HepG2 (cell line): ENCODE measurements around the gene IRAK2. TPM values are rescaled to one million over a fixed set of nuclear protein-coding genes. Genes with fewer than 3 reads are reported as not detected.

ENCODE experiments used
- CEBPG ChIP-seq: IDR thresholded peaks from 2 replicates; pipeline ENCODE4 v1.6.1; 2016
- EZH2 ChIP-seq: conservative IDR thresholded peaks from 2 replicates; pipeline ENCODE4 v1.6.1; 2012; ENCODE audit warnings: mild to moderate bottlenecking, low read depth, low read length, moderate library complexity
- GZF1 ChIP-seq: sonication (generic); formaldehyde crosslinking; IDR thresholded peaks from 2 replicates; pipeline ENCODE4 v1.5.1; 2020; ENCODE audit warnings: mild to moderate bottlenecking, missing genetic modification reagents
- HOXA5 ChIP-seq: sonication (generic); formaldehyde crosslinking; IDR thresholded peaks from 2 replicates; pipeline ENCODE4 v1.4.0; 2020; ENCODE audit warnings: missing genetic modification reagents
- MXD1 ChIP-seq: sonication (generic); formaldehyde crosslinking; IDR thresholded peaks from 2 replicates; pipeline ENCODE4 v1.4.0; 2020; ENCODE audit warnings: mild to moderate bottlenecking, missing genetic modification reagents
- NFKB2 ChIP-seq: sonication (generic); formaldehyde crosslinking; IDR thresholded peaks from 2 replicates; pipeline ENCODE4 v1.4.0; 2020; ENCODE audit warnings: missing genetic modification reagents, borderline replicate concordance
- NR1H2 ChIP-seq: sonication (generic); formaldehyde crosslinking; IDR thresholded peaks from 2 replicates; pipeline ENCODE4 v1.8.1; 2022; ENCODE audit warnings: low read depth, missing genetic modification reagents, borderline replicate concordance
- NR2F1 ChIP-seq, 2 experiments: fragments of 450-650 bp in 1 of 2; formaldehyde crosslinking in 1 of 2; IDR thresholded peaks; 2 replicates each; pipeline versions ENCODE4 v1.5.0 to v1.6.1; 2016 to 2020; ENCODE audit warnings: mild to moderate bottlenecking in 1 of 2, missing compliant biosample characterization in 1 of 2, missing genetic modification reagents in 1 of 2, moderate library complexity in 1 of 2
- RAD51 ChIP-seq: fragments of 450-650 bp; IDR thresholded peaks from 2 replicates; pipeline ENCODE4 v1.6.1; 2016; ENCODE audit warnings: borderline replicate concordance
- RFX3 ChIP-seq: IDR thresholded peaks from 2 replicates; pipeline ENCODE4 v1.6.1; 2016; ENCODE audit warnings: missing biosample characterization, missing genetic modification reagents
- RXRB ChIP-seq: IDR thresholded peaks from 2 replicates; pipeline ENCODE4 v1.6.1; 2016; ENCODE audit warnings: borderline replicate concordance, missing genetic modification reagents, missing compliant biosample characterization
- SALL1 ChIP-seq: sonication (generic); formaldehyde crosslinking; IDR thresholded peaks from 2 replicates; pipeline ENCODE4 v1.8.0; 2022; ENCODE audit warnings: mild to moderate bottlenecking, missing genetic modification reagents
- SATB2 ChIP-seq: sonication (generic); formaldehyde crosslinking; IDR thresholded peaks from 2 replicates; pipeline ENCODE4 v1.5.0; 2020; ENCODE audit warnings: missing genetic modification reagents
- ZNF235 ChIP-seq: sonication (generic); formaldehyde crosslinking; IDR thresholded peaks from 2 replicates; pipeline ENCODE4 v1.8.1; 2023; ENCODE audit warnings: mild to moderate bottlenecking, missing genetic modification reagents, borderline replicate concordance
- ZNF253 ChIP-seq: sonication (generic); formaldehyde crosslinking; IDR thresholded peaks from 2 replicates; pipeline ENCODE4 v1.8.0; 2022; ENCODE audit warnings: mild to moderate bottlenecking, missing genetic modification reagents, borderline replicate concordance
- ZNF333 ChIP-seq: sonication (generic); formaldehyde crosslinking; IDR thresholded peaks from 2 replicates; pipeline ENCODE4 v1.4.0; 2020; ENCODE audit warnings: mild to moderate bottlenecking, missing genetic modification reagents, borderline replicate concordance
- ZNF34 ChIP-seq: sonication (generic); formaldehyde crosslinking; IDR thresholded peaks from 2 replicates; pipeline ENCODE4 v1.4.0; 2020; ENCODE audit warnings: mild to moderate bottlenecking, missing genetic modification reagents, borderline replicate concordance
- ZNF460 ChIP-seq: sonication (generic); formaldehyde crosslinking; IDR thresholded peaks from 2 replicates; pipeline ENCODE4 v1.5.1; 2020; ENCODE audit warnings: missing genetic modification reagents, mild to moderate bottlenecking, borderline replicate concordance
- ZNF691 ChIP-seq: sonication (generic); formaldehyde crosslinking; IDR thresholded peaks from 2 replicates; pipeline ENCODE4 v1.4.0; 2020; ENCODE audit warnings: missing genetic modification reagents, low read depth, mild to moderate bottlenecking, borderline replicate concordance
- ZNF740 ChIP-seq: sonication (generic); formaldehyde crosslinking; IDR thresholded peaks from 2 replicates; pipeline ENCODE4 v1.4.0; 2020; ENCODE audit warnings: missing genetic modification reagents
- ZNF782 ChIP-seq: sonication (generic); formaldehyde crosslinking; IDR thresholded peaks from 2 replicates; pipeline ENCODE4 v1.4.0; 2020; ENCODE audit warnings: missing genetic modification reagents, mild to moderate bottlenecking, borderline replicate concordance
- polyA plus RNA-seq, 8 experiments: library from polyadenylated mRNA; depleted of rRNA in 3 of 8; stranded (reverse) in 7 of 8; unstranded in 1 of 8; fragments of >200 nt; fragmentation: Illumina TruSeq in 4 of 8; extraction: Trizol in 4 of 8; gene quantifications; 2 replicates each; pipeline versions ENCODE4 v1.2.1 to v1.2.3, GENCODE V29; 2011 to 2016; ENCODE audit warnings: low read depth in 4 of 8, missing spikeins in 1 of 8, mixed read lengths in 1 of 8; ENCODE audit not compliant: insufficient read depth in 1 of 8
- total RNA-seq, 5 experiments: library from RNA; depleted of rRNA; stranded (reverse); fragments of >200 nt; fragmentation: Illumina TruSeq; extraction: Trizol; gene quantifications; 2 replicates each; pipeline ENCODE4 v1.2.3, GENCODE V29; 2016; ENCODE audit warnings: low read depth in 1 of 5
- TF ChIP-seq, protein P1 (sequence below): sonication (generic); formaldehyde crosslinking; conservative IDR thresholded peaks from 2 replicates; pipeline ENCODE4 v1.8.0; 2022; ENCODE audit warnings: mild to moderate bottlenecking, moderate library complexity, missing genetic modification reagents
- TF ChIP-seq, protein P2 (sequence below): sonication (generic); formaldehyde crosslinking; conservative IDR thresholded peaks from 2 replicates; pipeline ENCODE4 v1.4.0; 2020; ENCODE audit warnings: missing genetic modification reagents
- TF ChIP-seq, protein P3 (sequence below): sonication (generic); formaldehyde crosslinking; IDR thresholded peaks from 2 replicates; pipeline ENCODE4 v1.4.0; 2020; ENCODE audit warnings: missing genetic modification reagents

Gene IRAK2
- total and polyA plus RNA-seq, 2 of the 13 experiments (the other 11 are each of a cell fraction or from before 2014, with no cell fraction given), result 13.1 to 23.3 TPM

DNA sequence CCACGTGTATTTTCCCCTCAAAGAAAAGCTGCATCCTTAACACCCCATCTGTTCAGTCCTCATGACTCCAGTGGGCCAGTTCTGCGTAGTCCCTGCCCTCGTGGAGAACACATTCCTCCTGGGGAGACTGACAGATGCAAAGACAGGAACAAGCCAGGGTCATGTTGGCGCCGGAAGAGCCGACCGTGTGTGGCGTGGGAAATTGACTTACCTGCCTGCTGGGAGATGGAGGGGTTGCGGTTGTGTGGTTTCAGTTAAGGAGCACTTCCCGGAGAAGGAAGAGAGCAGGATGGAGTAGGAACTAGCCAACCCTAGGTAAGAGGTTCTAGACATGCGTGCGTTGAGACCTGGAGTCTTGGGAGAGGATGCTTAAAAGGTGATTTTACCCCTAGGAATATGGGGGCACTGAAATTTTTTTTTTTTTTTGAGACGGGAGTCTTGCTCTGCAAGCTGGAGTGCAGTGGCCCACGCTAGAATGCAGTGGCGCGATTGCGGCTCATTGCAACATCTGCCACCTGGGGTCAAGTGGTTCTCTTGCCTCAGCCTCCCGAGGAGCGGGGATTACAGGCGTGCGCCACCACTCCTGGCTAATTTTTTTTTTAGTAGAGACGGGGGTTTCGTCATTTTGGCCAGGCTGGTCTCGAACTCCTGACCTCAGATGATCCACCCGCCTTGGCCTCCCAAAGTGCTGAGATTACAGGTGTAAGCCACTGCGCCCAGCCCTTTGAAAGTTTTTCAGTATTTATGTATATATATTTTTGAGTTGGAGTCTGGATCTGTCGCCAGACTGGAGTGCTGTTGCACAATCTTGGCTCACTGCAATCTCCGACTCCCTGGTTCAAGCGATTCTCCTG lies 21.8 kb upstream of the IRAK2 start (continued):
- TF ChIP-seq, protein P1, sequence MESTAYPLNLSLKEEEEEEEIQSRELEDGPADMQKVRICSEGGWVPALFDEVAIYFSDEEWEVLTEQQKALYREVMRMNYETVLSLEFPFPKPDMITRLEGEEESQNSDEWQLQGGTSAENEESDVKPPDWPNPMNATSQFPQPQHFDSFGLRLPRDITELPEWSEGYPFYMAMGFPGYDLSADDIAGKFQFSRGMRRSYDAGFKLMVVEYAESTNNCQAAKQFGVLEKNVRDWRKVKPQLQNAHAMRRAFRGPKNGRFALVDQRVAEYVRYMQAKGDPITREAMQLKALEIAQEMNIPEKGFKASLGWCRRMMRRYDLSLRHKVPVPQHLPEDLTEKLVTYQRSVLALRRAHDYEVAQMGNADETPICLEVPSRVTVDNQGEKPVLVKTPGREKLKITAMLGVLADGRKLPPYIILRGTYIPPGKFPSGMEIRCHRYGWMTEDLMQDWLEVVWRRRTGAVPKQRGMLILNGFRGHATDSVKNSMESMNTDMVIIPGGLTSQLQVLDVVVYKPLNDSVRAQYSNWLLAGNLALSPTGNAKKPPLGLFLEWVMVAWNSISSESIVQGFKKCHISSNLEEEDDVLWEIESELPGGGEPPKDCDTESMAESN, result no peak
- no peak for TF ChIP-seq ZNF691 (CRISPR knock-in tag)
- TF ChIP-seq ZNF253 (CRISPR knock-in tag), result no peak
- TF ChIP-seq ZNF34 (CRISPR knock-in tag), result no peak
- no peak for TF ChIP-seq HOXA5 (CRISPR knock-in tag)
- TF ChIP-seq NR1H2 (CRISPR knock-in tag), result no peak
- TF ChIP-seq NR2F1 (CRISPR knock-in tag; IDR thresholded peaks at IDR 0.05), result peak in 1 of 2 experiments; percentile 32; a peak in 1 of 4 replicates
- TF ChIP-seq NFKB2 (CRISPR knock-in tag), result no peak
- no peak for TF ChIP-seq ZNF782 (CRISPR knock-in tag)
- no peak for TF ChIP-seq MXD1
- TF ChIP-seq SATB2 (CRISPR knock-in tag), result no peak
- TF ChIP-seq ZNF333 (CRISPR knock-in tag), result no peak
- no peak for TF ChIP-seq RFX3 (CRISPR knock-in tag)
- no peak for TF ChIP-seq EZH2
- TF ChIP-seq ZNF740 (CRISPR knock-in tag), result no peak
- TF ChIP-seq CEBPG (CRISPR knock-in tag), result peak; percentile 59; the same call in 1 of the 2 replicates
- TF ChIP-seq ZNF235 (CRISPR knock-in tag), result no peak
- no peak for TF ChIP-seq GZF1 (CRISPR knock-in tag)
- peak; percentile 40; the same call in 1 of the 2 replicates for TF ChIP-seq SALL1 (CRISPR knock-in tag)
- peak; percentile 90 for TF ChIP-seq ZNF460 (CRISPR knock-in tag)
- no peak for TF ChIP-seq RAD51
- TF ChIP-seq, protein P2, sequence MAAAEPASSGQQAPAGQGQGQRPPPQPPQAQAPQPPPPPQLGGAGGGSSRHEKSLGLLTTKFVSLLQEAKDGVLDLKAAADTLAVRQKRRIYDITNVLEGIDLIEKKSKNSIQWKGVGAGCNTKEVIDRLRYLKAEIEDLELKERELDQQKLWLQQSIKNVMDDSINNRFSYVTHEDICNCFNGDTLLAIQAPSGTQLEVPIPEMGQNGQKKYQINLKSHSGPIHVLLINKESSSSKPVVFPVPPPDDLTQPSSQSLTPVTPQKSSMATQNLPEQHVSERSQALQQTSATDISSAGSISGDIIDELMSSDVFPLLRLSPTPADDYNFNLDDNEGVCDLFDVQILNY (CRISPR knock-in tag), result no peak
- TF ChIP-seq RXRB, result no peak
- TF ChIP-seq, protein P3, sequence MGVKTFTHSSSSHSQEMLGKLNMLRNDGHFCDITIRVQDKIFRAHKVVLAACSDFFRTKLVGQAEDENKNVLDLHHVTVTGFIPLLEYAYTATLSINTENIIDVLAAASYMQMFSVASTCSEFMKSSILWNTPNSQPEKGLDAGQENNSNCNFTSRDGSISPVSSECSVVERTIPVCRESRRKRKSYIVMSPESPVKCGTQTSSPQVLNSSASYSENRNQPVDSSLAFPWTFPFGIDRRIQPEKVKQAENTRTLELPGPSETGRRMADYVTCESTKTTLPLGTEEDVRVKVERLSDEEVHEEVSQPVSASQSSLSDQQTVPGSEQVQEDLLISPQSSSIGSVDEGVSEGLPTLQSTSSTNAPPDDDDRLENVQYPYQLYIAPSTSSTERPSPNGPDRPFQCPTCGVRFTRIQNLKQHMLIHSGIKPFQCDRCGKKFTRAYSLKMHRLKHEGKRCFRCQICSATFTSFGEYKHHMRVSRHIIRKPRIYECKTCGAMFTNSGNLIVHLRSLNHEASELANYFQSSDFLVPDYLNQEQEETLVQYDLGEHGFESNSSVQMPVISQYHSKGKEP (CRISPR knock-in tag), result no peak
